NAMALWA (cell line): ENCODE results near the gene GRK6.
"Not testable (repeated sequence)": the region's sequence is repeated elsewhere in the genome, so short reads cannot be mapped to it uniquely, and the experiment has no call there.

Source experiments
- DNase-seq: peaks from one replicate; pipeline ENCODE4 v3.0.0-alpha.2; 2015; ENCODE audit warnings: low spot score

Gene GRK6

GRCh38 chr5:177471610-177472356 is 45.3 kb downstream of the GRK6 start:
- no peak for DNase-seq

GRCh38 chr5:177472460-177473442 is 46.3 kb downstream of the GRK6 start:
- DNase-seq = peak; percentile 81

- DNase-seq = peak; percentile 59
Measured at GRCh38 chr5:177473443-177474001, 47.0 kb downstream of the GRK6 start, which contains the start of gene DBN1. Gene DBN1, minus strand, starts transcription at chr5:177473634. Its CDS starts 113 bp downstream, at chr5:177473521.

GRCh38 chr5:177474002-177474476 is 47.6 kb downstream of the GRK6 start:
- DNase-seq = no peak

- DNase-seq = no peak
Measured at GRCh38 chr5:177474846-177475562, 48.5 kb downstream of the GRK6 start.

GRCh38 chr5:177475563-177476427 is 49.3 kb downstream of the GRK6 start:
- no peak for DNase-seq

- DNase-seq = no peak
Measured at GRCh38 chr5:177476531-177477233, 50.2 kb downstream of the GRK6 start.

- no peak for DNase-seq
Measured at GRCh38 chr5:177477701-177478477, 51.4 kb downstream of the GRK6 start.

GRCh38 chr5:177478711-177479646 is 52.5 kb downstream of the GRK6 start:
- DNase-seq = peak; percentile 88

- DNase-seq = no peak
Measured at GRCh38 chr5:177479774-177480173, 53.3 kb downstream of the GRK6 start.

- DNase-seq = no peak
Measured at GRCh38 chr5:177482359-177482795, 55.9 kb downstream of the GRK6 start.

GRCh38 chr5:177483042-177483441 is 56.6 kb downstream of the GRK6 start:
- no peak for DNase-seq

- DNase-seq = no peak
Measured at GRCh38 chr5:177483994-177484901, 57.8 kb downstream of the GRK6 start.

- no peak for DNase-seq
Measured at GRCh38 chr5:177484902-177485549, 58.5 kb downstream of the GRK6 start.

- not testable (repeated sequence) for DNase-seq
Measured at GRCh38 chr5:177485753-177486152, 59.3 kb downstream of the GRK6 start.

- DNase-seq = no peak
Measured at GRCh38 chr5:177486256-177486655, 59.8 kb downstream of the GRK6 start.
